ENCODE results near the gene EXOC3L1.

DNA sequence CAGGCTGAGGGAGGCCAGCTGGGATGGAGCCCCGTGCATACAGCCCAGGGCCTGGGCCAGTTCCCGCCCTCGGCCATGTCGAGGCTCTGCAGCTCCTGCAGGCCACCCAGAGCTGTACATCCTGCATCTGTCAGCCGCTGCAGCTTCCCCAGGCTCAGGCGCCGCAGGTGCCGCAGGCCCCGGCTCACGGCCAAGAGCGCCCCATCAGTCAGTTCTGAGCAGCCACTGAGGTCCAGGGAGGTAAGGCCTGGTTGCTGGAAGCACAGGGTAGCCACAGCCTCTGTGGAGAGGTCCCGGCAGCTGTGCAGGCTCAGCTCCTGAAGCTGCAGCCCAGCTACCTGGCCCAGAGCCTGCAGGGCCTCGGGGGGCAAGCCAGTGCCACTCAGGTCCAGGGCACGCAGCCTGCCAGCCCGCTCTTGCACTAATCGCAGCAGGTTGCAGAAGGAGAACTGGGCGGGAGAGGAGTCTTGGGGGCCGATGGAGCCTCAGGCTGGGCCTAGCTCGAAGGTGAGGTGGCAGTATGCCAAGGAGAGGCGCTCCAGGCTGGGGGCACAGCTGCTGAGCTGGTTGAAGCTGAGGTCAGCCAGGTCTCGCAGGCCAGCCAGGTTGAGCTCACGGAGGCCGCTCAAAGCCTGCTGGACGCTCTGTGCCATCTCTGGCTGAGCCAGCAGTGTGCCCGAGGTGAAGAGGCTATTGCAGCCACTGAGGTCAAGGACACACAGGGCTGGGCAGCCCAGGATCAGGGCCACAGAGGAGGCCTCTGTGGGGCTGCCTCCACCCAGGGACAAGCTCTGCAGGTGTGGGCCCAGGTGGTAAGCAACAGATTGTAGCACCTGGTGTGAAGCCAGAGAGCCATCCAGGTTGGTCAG, 20.4 kb upstream of the EXOC3L1 start:
- TF ChIP-seq, protein P1, sequence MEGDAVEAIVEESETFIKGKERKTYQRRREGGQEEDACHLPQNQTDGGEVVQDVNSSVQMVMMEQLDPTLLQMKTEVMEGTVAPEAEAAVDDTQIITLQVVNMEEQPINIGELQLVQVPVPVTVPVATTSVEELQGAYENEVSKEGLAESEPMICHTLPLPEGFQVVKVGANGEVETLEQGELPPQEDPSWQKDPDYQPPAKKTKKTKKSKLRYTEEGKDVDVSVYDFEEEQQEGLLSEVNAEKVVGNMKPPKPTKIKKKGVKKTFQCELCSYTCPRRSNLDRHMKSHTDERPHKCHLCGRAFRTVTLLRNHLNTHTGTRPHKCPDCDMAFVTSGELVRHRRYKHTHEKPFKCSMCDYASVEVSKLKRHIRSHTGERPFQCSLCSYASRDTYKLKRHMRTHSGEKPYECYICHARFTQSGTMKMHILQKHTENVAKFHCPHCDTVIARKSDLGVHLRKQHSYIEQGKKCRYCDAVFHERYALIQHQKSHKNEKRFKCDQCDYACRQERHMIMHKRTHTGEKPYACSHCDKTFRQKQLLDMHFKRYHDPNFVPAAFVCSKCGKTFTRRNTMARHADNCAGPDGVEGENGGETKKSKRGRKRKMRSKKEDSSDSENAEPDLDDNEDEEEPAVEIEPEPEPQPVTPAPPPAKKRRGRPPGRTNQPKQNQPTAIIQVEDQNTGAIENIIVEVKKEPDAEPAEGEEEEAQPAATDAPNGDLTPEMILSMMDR (IDR thresholded peaks at IDR 0.05) = no peak
- TF ChIP-seq POLR2A (IDR thresholded peaks at IDR 0.05) (no peak), EP300 (IDR thresholded peaks at IDR 0.05) (no peak)
